ENCODE results near the gene SGCA. TPM values are rescaled to one million over a fixed set of nuclear protein-coding genes. Genes with fewer than 3 reads are reported as not detected.
A peak's percentile ranks its signal among the peaks of the same experiment; 100 is the strongest.

SGCA gene
- total and polyA plus RNA-seq, 2 of the 8 experiments (the other 6 are each of a cell fraction or from before 2014, with no cell fraction given) = 0.12 TPM; not detected in 1

GRCh38 chr17:50201276-50201854 is 35.6 kb downstream of the SGCA start, which contains the start of gene COL1A1 (continued):
- no peak for TF ChIP-seq CHD7 (IDR thresholded peaks at IDR 0.05; ENCODE audit: insufficient replicate concordance, low read length)
- peak; percentile 38; the same call in 1 of the 2 replicates for TF ChIP-seq MAX (IDR thresholded peaks at IDR 0.05)
- no peak for TF ChIP-seq CEBPB (IDR thresholded peaks at IDR 0.05; ENCODE audit: low read depth, low read length)
- TF ChIP-seq TAF1 (IDR thresholded peaks at IDR 0.05; ENCODE audit: low read depth, low read length) = peak; percentile 67
- TF ChIP-seq BRCA1 (IDR thresholded peaks at IDR 0.05; ENCODE audit: low read depth, low read length) = no peak
- no peak for TF ChIP-seq SIX5 (IDR thresholded peaks at IDR 0.05; ENCODE audit: low read depth, low read length)
- TF ChIP-seq SP2 (IDR thresholded peaks at IDR 0.05; ENCODE audit: low read length) = no peak
- 0 out of 2 replicates have a peak, but pooled peaks have one; percentile 19 for TF ChIP-seq RBBP5 (IDR thresholded peaks at IDR 0.05; ENCODE audit: borderline replicate concordance, low read depth, low read length)
- TF ChIP-seq CHD1 (IDR thresholded peaks at IDR 0.05; ENCODE audit: low read depth, low read length) = no peak
